GM21723 (cell line): ENCODE results near the gene ADAT3.

Experiments
- ATAC-seq: cut with Tn5 transposase; IDR thresholded peaks from one replicate; pipeline ENCODE4 v1.9.1; 2021; ENCODE audit warnings: mild to moderate bottlenecking, moderate library complexity; ENCODE audit not compliant: unreplicated experiment

The ADAT3 gene

DNA sequence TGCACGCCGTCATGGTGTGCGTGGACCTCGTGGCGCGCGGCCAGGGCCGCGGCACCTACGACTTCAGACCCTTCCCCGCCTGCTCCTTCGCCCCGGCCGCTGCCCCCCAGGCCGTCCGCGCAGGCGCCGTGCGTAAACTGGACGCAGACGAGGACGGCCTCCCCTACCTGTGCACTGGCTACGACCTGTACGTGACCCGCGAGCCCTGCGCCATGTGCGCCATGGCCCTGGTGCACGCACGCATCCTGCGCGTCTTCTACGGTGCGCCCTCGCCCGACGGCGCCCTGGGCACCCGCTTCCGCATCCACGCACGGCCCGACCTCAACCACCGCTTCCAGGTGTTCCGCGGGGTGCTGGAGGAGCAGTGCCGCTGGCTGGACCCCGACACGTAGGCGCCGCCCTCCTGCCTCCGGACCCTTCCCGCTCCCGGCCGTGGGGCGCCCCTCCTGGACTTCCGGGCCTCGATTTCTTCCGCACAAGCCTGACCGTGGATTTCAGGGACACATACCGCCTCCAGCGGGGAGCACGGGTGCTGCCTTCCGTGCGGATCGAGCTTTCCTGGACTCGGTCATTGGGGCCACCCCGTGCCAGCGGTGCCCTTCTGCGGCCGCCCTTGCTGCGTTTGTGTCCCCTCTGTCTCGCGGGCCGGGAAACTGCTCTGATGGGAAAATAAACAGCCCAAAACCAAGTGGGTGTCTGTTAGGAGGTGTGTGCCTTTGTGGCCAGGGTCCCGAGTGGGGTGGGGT, 7.7 kb downstream of the ADAT3 start:
- no peak for ATAC-seq

DNA sequence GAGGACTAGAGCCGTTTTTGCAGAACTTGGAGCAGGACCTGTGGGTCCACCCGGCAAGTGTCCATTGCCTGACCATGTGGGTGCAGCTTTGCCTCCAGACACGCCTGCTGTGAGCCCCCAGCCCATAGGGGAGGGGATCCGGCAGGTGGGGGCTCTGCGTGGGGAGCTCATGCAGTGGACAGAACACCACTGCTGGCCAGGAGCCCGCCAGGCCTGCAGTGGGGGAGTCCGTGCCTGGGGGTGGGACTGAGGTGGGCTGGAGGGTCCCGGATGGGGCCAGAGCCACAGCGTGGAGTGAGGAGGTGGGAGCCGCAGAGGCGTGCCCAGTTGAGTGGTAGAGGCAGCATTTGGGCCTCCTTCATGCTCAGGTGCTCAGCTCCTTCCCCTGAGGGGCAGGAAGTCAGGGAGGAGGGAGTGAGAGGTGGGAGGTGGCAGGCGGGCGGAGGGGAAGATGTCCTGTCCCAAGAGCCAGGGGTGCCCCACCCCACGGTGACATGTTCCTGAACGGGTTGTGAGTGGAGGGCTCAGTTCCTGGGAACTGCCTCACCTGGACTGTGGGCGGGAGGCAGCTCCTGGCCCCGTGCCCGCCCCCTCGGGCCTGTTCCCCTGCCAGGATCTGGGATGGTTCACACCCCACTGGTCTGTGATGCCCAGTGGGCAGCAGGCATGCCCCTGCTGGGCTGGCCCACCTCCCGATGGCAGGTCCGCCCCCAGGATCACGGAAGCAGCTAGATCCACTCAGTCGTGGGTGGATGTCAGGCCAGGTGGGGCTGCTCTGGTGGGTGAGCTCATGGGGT, 8.8 kb downstream of the ADAT3 start:
- no peak for ATAC-seq

DNA sequence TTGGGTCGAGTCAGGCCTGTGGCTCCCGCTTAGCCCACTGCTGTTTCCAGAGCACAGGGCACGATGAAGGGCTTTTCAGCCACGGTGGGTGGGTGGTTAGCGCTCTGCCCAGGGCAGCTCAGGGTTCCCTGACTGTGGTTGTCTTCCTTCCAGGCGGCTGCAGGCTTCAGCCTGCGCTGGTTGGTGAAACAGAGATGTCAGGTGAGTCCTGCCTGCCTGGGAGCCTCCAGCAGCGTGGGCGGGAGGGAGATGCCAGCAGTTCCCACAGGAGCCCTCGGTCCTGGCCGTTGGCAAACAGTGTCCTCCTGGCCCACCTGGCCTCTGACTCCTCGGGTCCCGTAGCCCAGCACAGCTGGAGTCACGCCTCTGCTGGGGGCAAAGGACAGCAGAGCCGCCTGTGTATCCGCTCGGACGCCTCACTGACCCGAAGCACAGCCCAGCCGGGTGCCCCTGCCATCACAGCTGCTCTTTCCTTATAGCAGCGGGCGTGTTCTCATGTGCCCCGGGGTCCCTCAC, 9.7 kb downstream of the ADAT3 start:
- no peak for ATAC-seq

GRCh38 chr19:1917146-1917545, 11.9 kb downstream of the ADAT3 start:
- no peak for ATAC-seq

GRCh38 chr19:1917926-1918325, 12.7 kb downstream of the ADAT3 start:
- no peak for ATAC-seq

DNA sequence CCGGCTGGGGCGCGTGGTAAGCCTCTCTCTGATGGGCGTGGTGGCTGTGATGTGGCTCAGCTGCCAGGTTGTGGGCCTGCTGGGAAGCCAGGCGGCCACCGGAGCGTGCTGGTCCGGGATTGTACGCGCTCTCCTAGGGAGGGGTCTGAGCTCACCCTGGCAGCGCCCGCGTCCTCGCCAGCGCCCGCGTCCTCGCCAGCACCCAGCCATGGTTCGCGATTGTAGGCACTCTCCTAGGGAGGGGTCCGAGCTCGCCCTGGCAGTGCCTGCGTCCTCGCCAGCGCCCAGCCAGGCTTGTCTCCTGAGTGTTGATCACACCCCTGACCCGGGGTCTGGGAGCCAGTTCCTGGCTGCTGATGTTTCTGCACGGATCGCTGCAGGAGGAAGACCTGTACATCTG, 13.8 kb downstream of the ADAT3 start:
- no peak for ATAC-seq

DNA sequence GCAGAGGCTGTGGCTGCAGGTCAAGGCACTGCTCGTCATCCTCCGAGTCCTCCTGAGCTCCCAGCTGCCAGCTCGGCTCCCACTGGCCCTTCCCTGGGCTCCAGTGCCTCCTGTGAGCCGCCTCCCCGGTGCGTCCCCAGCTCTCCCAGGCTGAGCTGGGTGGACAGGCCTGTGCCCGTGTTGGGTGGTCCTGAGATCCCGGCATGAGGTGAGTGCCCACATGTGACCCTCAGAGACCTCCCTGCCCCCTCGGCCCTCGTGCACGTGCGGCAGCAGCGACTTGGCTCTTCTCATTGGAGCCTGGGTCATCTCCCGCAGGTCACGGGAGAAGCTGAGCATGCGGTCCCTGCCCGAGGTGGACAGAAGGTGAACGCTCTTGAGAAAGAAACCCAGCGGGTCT, 15.4 kb downstream of the ADAT3 start:
- ATAC-seq = no peak

DNA sequence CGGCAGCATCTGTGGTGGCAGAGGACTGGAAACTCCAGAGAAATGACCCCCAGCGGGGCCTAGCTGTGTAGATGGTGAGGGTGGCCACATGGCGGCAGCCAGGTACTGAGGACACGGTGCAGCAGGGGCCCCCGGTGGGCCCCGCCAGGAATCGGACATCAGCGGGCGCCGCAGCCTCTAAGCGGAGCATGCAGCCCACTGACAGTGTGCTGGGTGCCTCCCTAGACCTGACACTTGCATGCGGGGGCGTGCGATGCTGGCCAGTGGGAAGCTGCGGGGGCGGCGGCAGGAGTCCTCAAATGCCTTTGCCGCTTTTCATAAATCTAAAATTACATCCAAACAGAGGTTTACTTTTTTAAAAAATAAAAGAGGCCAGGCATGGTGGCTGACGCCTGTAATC, 16.1 kb downstream of the ADAT3 start:
- no peak for ATAC-seq

DNA sequence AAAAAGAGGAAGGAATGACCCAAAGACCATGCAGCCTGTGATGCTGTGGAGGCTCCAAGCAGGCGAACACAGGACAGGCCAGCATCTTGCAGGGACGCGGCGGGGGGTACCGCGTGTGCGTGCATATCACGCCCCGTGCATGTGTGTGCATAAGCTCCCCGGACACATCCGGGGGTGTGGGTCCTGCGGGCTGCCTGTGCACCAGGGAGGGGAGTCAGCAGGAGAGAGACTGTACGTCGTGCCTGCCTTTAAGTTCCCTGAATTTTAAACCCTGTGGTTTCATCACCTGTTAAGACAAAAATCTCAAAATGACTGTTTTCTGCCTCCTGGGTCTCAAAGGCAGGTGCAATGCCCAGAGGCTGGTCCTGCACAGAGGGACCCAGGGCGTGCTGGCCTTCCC, 16.6 kb downstream of the ADAT3 start:
- no peak for ATAC-seq

DNA sequence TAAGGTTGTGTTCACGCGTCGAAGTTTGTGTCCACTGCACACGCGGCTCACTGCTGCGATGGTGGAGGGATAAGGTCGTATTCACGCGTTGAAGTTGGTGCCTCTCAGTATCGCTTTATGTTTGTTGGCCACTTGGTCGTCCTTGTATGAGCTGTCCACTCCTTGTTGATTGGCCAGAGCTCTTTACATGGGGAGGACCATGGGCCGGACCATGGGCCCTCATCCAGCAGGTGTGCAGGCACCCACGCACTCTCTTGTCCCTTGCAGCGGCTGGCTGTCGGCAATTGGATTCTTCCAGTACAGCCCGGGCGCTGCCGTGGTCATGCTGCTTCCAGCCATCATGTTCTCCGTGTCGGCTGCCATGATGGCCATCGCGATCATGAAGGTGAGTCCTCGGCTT, 17.6 kb downstream of the ADAT3 start:
- ATAC-seq = no peak

- ATAC-seq = no peak
Measured at GRCh38 chr19:1923319-1923718, 18.1 kb downstream of the ADAT3 start.

DNA sequence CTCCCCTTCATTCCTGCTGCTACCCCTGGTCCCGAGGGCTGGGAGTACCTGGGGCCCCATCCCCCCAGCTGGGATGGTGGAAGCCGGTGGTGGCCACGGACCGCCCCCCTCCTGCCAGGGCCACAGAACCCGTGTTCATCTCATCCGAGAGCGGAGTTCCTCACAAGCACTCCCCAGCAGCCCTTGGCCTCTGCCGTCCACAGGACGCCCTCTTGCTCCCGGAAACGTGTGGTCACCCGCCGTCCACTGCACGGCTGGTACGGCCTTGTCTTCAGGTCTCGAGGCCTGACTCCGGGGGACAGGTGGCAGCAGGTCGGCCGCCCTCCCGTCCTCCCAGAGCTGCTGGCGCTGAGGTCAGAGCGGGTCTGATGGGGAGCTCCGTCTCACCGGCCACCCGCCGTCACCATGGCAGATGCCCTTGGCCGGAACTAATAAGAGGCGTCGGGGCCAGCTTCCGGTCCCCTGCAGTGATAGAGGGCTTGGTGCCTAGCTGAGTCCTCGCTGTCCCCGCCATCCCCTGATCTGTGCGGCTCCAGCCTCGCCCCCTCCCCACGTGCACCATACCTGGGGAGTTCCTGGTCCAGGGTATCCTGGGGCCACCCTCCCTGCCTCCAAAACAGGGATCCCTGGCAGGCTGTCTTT, 19.2 kb downstream of the ADAT3 start:
- ATAC-seq = no peak

DNA sequence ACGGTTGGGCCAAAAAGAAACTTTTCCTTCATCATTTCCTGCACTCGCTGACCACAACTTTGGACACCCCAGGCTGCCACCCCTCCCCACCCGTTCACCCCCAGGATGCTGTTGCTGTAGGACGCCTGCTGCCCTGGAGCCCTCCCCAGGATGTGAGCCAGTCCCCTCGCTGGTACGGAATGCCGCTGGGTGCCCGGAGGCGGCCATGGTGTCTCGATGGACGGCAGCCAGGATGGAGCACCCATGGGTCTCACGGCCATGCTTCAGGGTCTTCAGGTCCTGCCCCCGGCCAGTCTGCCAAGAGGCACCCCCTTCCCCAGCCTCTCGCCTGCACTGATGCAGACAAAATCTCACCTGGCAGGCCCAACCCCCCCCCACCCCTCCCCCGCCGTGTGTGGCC, 20.3 kb downstream of the ADAT3 start:
- ATAC-seq = no peak

DNA sequence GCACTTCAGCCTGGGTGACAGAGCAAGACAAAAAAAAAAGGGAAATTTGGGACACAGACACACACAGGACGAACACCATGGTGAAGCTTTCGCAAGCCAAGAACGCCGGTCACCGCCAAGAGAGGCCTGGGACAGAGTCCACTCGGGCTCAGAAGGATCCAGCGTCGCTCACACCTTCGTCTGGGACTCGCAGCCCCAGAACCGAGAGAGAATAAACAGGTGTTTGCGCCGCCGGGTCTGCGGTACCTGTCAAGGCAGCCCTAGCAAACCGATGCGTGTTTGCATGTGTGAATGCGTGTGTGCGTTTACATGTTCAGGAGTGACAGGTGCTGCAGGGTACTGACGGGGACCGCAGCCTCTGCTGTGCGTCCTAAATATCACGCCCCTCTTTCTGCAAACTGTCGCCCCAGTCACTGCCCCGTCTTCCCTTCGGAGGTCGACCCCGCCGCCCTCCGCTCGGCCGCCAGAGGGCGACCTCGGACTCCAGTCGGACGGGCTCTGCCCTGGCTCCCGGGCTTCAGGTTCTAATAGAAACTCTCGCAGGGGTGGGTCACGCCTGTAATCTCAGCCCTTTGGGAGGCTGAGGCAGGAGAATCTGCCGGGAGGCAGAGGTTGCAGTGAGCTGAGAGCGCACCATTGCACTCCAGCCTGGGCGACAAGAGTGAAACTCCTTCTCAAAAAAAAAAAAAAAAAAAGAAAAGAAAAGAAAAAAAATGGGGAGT, 24.0 kb downstream of the ADAT3 start:
- ATAC-seq = no peak

GRCh38 chr19:1931445-1931844, 26.2 kb downstream of the ADAT3 start:
- ATAC-seq = no peak

DNA sequence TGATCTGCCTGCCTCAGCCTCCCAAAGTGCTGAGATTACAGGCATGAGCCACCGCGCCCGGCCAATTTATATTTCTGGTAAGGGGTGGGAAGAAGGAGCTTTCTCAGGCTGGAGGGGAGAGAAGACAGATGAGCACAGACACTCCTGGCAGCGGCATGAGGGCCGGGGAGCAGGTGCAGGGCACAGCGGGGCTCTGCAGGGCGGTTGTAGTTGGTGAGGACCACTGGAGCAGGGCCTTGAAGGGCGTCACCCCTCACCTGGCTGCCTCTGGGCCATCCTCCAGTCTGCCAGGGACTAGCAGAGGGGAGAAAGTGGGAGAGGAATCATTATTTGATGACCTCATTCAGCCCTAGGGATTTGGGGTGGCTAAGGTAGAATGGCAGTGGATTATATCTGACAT, 27.2 kb downstream of the ADAT3 start:
- ATAC-seq = no peak

DNA sequence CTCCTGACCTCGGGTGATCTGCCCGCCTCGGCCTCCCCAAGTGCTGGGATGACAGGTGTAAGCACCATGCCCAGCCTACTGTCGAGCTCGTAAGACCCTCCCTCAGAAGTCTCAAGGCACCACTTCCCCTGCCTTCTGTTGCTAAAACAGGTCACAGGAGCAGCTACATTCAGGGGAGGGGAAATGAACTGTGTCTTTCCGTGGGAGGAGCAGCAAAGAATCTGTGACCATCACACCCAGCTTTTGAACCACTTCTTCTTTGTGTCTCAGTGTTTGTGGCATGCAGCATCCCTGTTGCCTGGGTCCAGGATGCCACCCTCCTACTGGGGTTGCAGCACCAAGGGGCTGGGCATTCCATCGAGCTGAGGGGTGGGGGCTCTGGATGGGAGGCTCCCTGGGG, 28.0 kb downstream of the ADAT3 start:
- no peak for ATAC-seq

DNA sequence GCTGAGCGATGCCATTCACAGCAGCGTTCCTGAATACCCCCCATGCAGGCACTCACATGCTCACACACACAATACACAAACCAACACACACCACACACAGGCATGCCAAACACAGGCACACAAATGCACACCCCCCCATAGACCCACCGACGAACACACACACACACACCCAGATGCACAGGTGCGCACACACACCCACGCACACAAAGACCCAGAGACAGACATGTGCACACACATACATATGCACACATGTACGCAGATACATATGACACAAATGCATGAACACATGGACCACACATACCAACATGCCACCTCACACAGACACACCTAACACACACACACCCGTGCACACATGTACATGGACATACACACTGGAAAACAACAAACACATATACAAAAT, 28.7 kb downstream of the ADAT3 start:
- no peak for ATAC-seq

- no peak for ATAC-seq
Measured at GRCh38 chr19:1935484-1936208, 30.4 kb downstream of the ADAT3 start.

DNA sequence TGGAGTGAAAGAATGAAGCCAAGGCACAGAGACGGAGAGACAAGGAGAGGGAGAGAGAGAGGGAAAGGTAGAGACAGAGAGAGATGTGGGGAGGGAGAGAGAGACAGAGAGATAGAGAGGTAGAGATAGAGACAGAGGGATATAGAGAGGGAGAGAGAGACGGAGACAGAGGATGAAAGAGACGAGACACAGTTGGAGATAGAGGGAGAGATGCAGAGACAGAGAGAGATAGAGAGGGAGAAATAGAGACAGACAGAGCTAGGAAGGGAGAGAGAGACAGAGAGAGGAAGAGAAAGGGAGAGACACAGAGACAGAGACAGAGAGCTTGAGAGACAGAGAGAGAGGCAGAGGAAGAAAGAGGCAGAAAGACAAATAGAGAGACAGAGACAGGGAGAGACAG, 31.2 kb downstream of the ADAT3 start:
- ATAC-seq = no peak
